IMR-90 (cell line): Measurements from ENCODE around the gene SRCIN1. TPM values are rescaled to one million over a fixed set of nuclear protein-coding genes. Genes with fewer than 3 reads are reported as not detected.

Experiments
- ATAC-seq: fragments of 200-7000 bp; cut with Tn5 transposase; 2 replicates; pipeline ENCODE4 v1.9.1; 2020; ENCODE audit warnings: low read depth, mild to moderate bottlenecking, moderate library complexity
- BruUV-seq: library from RNA; stranded (reverse); fragments of 400-500 nt; replicated peaks from 2 replicates; lab custom pipeline; 2021; lab: Mats Ljungman, UMichigan
- CTCF ChIA-PET: fragments of 300-600 bp; formaldehyde crosslinking; extraction: SDS; loops from one replicate; lab custom pipeline; 2021; ENCODE audit warnings: antibody characterized with exemption; lab: Yijun Ruan, JAX
- POLR2A ChIA-PET: fragments of 300-600 bp; sonication (Branson Sonifier 250); formaldehyde crosslinking; loops from one replicate; lab custom pipeline; 2022; ENCODE audit warnings: antibody characterized with exemption; ENCODE audit not compliant: unreplicated experiment; lab: Charles Lee
- DNase-seq: peaks from one replicate; pipeline ENCODE4 v3.0.0; 2013
- H2AFZ ChIP-seq: replicated peaks from 2 replicates; pipeline ENCODE3; 2013; ENCODE audit warnings: low read length, mild to moderate bottlenecking; ENCODE audit not compliant: poor library complexity
- H2AK5ac ChIP-seq: 2 replicates; pipeline ENCODE4 v1.6.1; 2013; ENCODE audit warnings: low read depth, low read length, inconsistent platforms
- H2AK9ac ChIP-seq: replicated peaks from 2 replicates; pipeline ENCODE3; 2013; ENCODE audit warnings: mild to moderate bottlenecking, low read depth, low read length, moderate library complexity; ENCODE audit not compliant: poor library complexity
- H2BK120ac ChIP-seq: 2 replicates; pipeline ENCODE4 v1.6.1; 2013; ENCODE audit warnings: low read depth, low read length, inconsistent platforms
- H2BK15ac ChIP-seq: 3 replicates; pipeline ENCODE4 v1.6.1; 2013; ENCODE audit warnings: low read depth, low read length, inconsistent platforms
- H2BK20ac ChIP-seq: 2 replicates; pipeline ENCODE4 v1.6.1; 2013; ENCODE audit warnings: low read depth, mild to moderate bottlenecking, inconsistent platforms, low read length, moderate library complexity
- H2BK5ac ChIP-seq: 2 replicates; pipeline ENCODE4 v1.6.1; 2013; ENCODE audit warnings: mild to moderate bottlenecking, low read depth, low read length, inconsistent platforms; ENCODE audit not compliant: poor library complexity, severe bottlenecking
- H3K14ac ChIP-seq: replicated peaks from 2 replicates; pipeline ENCODE4 v1.6.1; 2013; ENCODE audit warnings: low read depth, low read length, inconsistent platforms
- H3K18ac ChIP-seq: 2 replicates; pipeline ENCODE4 v1.6.1; 2013; ENCODE audit warnings: low read depth, low read length, control low read depth
- H3K23ac ChIP-seq: 2 replicates; pipeline ENCODE4 v1.6.1; 2013; ENCODE audit warnings: low read depth, low read length, inconsistent platforms
- H3K27ac ChIP-seq: 2 replicates; pipeline ENCODE4 v1.5.1; 2013; ENCODE audit warnings: mild to moderate bottlenecking, control low read depth, low read length; ENCODE audit not compliant: insufficient read depth
- H3K27me3 ChIP-seq: 2 replicates; pipeline ENCODE4 v1.6.1; 2013; ENCODE audit warnings: low read length; ENCODE audit not compliant: control insufficient read depth, insufficient read depth
- H3K36me3 ChIP-seq: 2 replicates; pipeline ENCODE4 v1.6.1; 2013; ENCODE audit warnings: low read length, mixed read lengths; ENCODE audit not compliant: control insufficient read depth, insufficient read depth
- H3K4ac ChIP-seq: 2 replicates; pipeline ENCODE4 v1.6.1; 2013; ENCODE audit warnings: low read depth, low read length, inconsistent platforms
- H3K4me1 ChIP-seq: 2 replicates; pipeline ENCODE4 v1.6.1; 2013; ENCODE audit warnings: low read length, mixed read lengths; ENCODE audit not compliant: control insufficient read depth, insufficient read depth
- H3K4me2 ChIP-seq: 2 replicates; pipeline ENCODE4 v1.6.1; 2013; ENCODE audit warnings: low read depth, mild to moderate bottlenecking, control low read depth, low read length, moderate library complexity
- H3K4me3 ChIP-seq: 2 replicates; pipeline ENCODE4 v1.5.1; 2013; ENCODE audit warnings: low read depth, mild to moderate bottlenecking, control low read depth, low read length, moderate library complexity; ENCODE audit not compliant: insufficient read depth
- H3K56ac ChIP-seq: 2 replicates; pipeline ENCODE4 v1.6.1; 2013; ENCODE audit warnings: low read length, inconsistent platforms; ENCODE audit not compliant: insufficient read depth; ENCODE audit errors: extremely low read depth
- H3K79me1 ChIP-seq, 2 experiments: 2 replicates each; pipeline ENCODE4 v1.6.1; 2013; ENCODE audit warnings: low read length in 2 of 2, inconsistent platforms in 1 of 2, low read depth in 1 of 2
- H3K9ac ChIP-seq: 2 replicates; pipeline ENCODE4 v1.6.1; 2013; ENCODE audit warnings: low read depth, low read length, control low read depth
- H3K9me1 ChIP-seq: 2 replicates; pipeline ENCODE4 v1.6.1; 2013; ENCODE audit warnings: low read length, inconsistent platforms; ENCODE audit not compliant: insufficient read depth
- H3K9me3 ChIP-seq: 2 replicates; pipeline ENCODE4 v1.6.1; 2013; ENCODE audit warnings: low read length; ENCODE audit not compliant: control insufficient read depth, insufficient read depth
- H4K20me1 ChIP-seq: 2 replicates; pipeline ENCODE4 v1.6.1; 2013; ENCODE audit warnings: low read length, inconsistent platforms; ENCODE audit not compliant: insufficient read depth
- H4K5ac ChIP-seq: 2 replicates; pipeline ENCODE4 v1.6.1; 2013; ENCODE audit warnings: mild to moderate bottlenecking, low read depth, low read length, control low read depth
- H4K8ac ChIP-seq, 2 experiments: 2 replicates each; pipeline ENCODE4 v1.6.1; 2013; ENCODE audit warnings: low read depth in 2 of 2, low read length in 2 of 2, control low read depth in 1 of 2, inconsistent platforms in 1 of 2
- H4K91ac ChIP-seq: 2 replicates; pipeline ENCODE4 v1.6.1; 2013; ENCODE audit warnings: low read depth, low read length, inconsistent platforms; ENCODE audit not compliant: insufficient read depth
- BHLHE40 ChIP-seq: fragments of 150-350 bp; IDR thresholded peaks from 2 replicates; pipeline ENCODE4 v1.6.1; 2016; ENCODE audit warnings: mild to moderate bottlenecking, low read depth, low read length
- CHD1 ChIP-seq: IDR thresholded peaks from 2 replicates; pipeline ENCODE4 v1.6.1; 2012; ENCODE audit warnings: low read depth, low read length, improper control_type of control experiment
- CTCF ChIP-seq: conservative IDR thresholded peaks from 2 replicates; pipeline ENCODE4 v1.5.1; 2012; ENCODE audit warnings: mild to moderate bottlenecking, low read depth, low read length, improper control_type of control experiment
- MAFK ChIP-seq: IDR thresholded peaks from 2 replicates; pipeline ENCODE4 v1.6.1; 2012; ENCODE audit warnings: low read depth, low read length, improper control_type of control experiment
- MAZ ChIP-seq: IDR thresholded peaks from 2 replicates; pipeline ENCODE4 v1.6.1; 2012; ENCODE audit warnings: low read depth, mild to moderate bottlenecking, low read length, improper control_type of control experiment, moderate library complexity, borderline replicate concordance
- RAD21 ChIP-seq: IDR thresholded peaks from 2 replicates; pipeline ENCODE4 v1.6.1; 2012; ENCODE audit warnings: low read length, improper control_type of control experiment
- RFX5 ChIP-seq: IDR thresholded peaks from 2 replicates; pipeline ENCODE4 v1.8.0; 2012; ENCODE audit warnings: low read depth, mild to moderate bottlenecking, low read length, moderate library complexity
- SMC3 ChIP-seq: fragments of 150-350 bp; IDR thresholded peaks from 2 replicates; pipeline ENCODE4 v1.6.1; 2016; ENCODE audit warnings: low read depth, mild to moderate bottlenecking, antibody characterized with exemption, low read length, moderate library complexity
- WGBS, 2 experiments: methylation state at CpG; one replicate each; pipeline versions ENCODE4 v1.1.5 to v1.1.7; 2013; ENCODE audit warnings: missing lambda C conversion rate in 2 of 2; ENCODE audit not compliant: insufficient read length in 1 of 2; ENCODE audit errors: extremely low coverage in 2 of 2; 5-methylcytosine and 5-hydroxymethylcytosine counted together
- dilution Hi-C: fragments of 300-500 bp; cut with HindIII; formaldehyde crosslinking; loops from one replicate; pipeline ENCODE4 v1.14.3; 2018; ENCODE audit warnings: low sequenced_read_pairs; ENCODE audit not compliant: unreplicated experiment
- in situ Hi-C: fragments of 300-500 bp; cut with MboI; formaldehyde crosslinking; loops from 3 replicates; pipeline ENCODE4 v1.14.3; 2019; ENCODE audit warnings: low sequenced_read_pairs, inconsistent platforms, mixed read lengths
- intact Hi-C: fragments of 100-400 bp; cut with micrococcal nuclease; formaldehyde crosslinking; loops from 2 replicates; pipeline ENCODE4 v1.10.0; 2022
- polyA plus RNA-seq, 3 experiments: library from polyadenylated mRNA; depleted of rRNA; stranded (reverse); fragments of >200 nt; gene quantifications; 2 replicates each; pipeline ENCODE4 v1.2.3, GENCODE V29; 2012; ENCODE audit warnings: low replicate concordance in 1 of 3
- total RNA-seq: library from RNA; depleted of rRNA; stranded (reverse); fragments of >200 nt; gene quantifications from 2 replicates; pipeline ENCODE4 v1.2.3, GENCODE V29; 2012

SRCIN1 gene
- total and polyA plus RNA-seq, 2 of the 4 experiments (the other 2 are of a cell fraction): not detected

- H3K23ac ChIP-seq: no peak overlapping the region
- H3K4me2 ChIP-seq: no peak overlapping the region
- no peaks in the 10 kb centered on the region for H4K20me1 ChIP-seq
- no peak overlapping the region for H2BK120ac ChIP-seq
- no peak overlapping the region for H3K4ac ChIP-seq
- H3K9me1 ChIP-seq: no peaks in the 10 kb centered on the region
- TF ChIP-seq SMC3 (no peak), CTCF (no peak), MAFK (no peak), MAZ (no peak), RFX5 (no peak), RAD21 (no peak), CHD1 (no peak), BHLHE40 (no peak)
- dilution Hi-C loops: no loop called here
- H3K9ac ChIP-seq: no peak overlapping the region
- no peak overlapping the region for H3K27ac ChIP-seq
- H3K14ac ChIP-seq: no peak overlapping the region
- in situ Hi-C loops: no loop called here
- H2BK20ac ChIP-seq: no peak overlapping the region
- H2AK9ac ChIP-seq: no peak overlapping the region
- no peak overlapping the region for H4K91ac ChIP-seq
- no peak overlapping the region for H3K4me3 ChIP-seq
- ATAC-seq: no peak
- POLR2A ChIA-PET: no interaction called here
- H2AFZ ChIP-seq: no peak overlapping the region
- no peak overlapping the region for H3K18ac ChIP-seq
- H3K27me3 ChIP-seq: peaks cover 57% of the 10 kb centered on the region
- no peaks in the 10 kb centered on the region; the same call in 1 of the 2 replicates for H3K9me3 ChIP-seq
- CTCF ChIA-PET: interaction anchor here (1.0 kb wide), 1 partner anchor 9 kb away, joined by 4 read pairs; no protein-coding TSS in a partner anchor
- H3K56ac ChIP-seq: no peak overlapping the region
- intact Hi-C loops: no loop called here
- no peak overlapping the region for H4K8ac ChIP-seq
- no peak for DNase-seq
- H4K5ac ChIP-seq: no peak overlapping the region
- no peak overlapping the region for H2BK5ac ChIP-seq
- no peaks in the 10 kb centered on the region for H3K79me1 ChIP-seq
- H2BK15ac ChIP-seq: no peak overlapping the region
- 43% methylated on average over 3 of the region's 4 CpGs; no CpG with 5 or more reads in 1 of the 2 experiments for WGBS, 2 experiments
- H3K4me1 ChIP-seq: no peaks in the 10 kb centered on the region
- H3K36me3 ChIP-seq: no peaks in the 10 kb centered on the region
- H2AK5ac ChIP-seq: no peak overlapping the region
- no TSS peak for BruUV-seq
Measured at GRCh38 chr17:38549285-38549684, 56.5 kb downstream of the SRCIN1 start.
